AG04450 (cell line): Measurements from ENCODE around the gene PELO. TPM values are rescaled to one million over a fixed set of nuclear protein-coding genes. Genes with fewer than 3 reads are reported as not detected.

Experiments used
- CTCF ChIA-PET: fragments of 300-600, 350-600 bp; formaldehyde crosslinking; extraction: SDS; loops from one replicate; lab custom pipeline; 2022; ENCODE audit warnings: antibody characterized with exemption, inconsistent platforms; lab: Charles Lee
- POLR2A ChIA-PET: fragments of 350-600 bp; formaldehyde crosslinking; extraction: SDS; loops from one replicate; lab custom pipeline; 2021; ENCODE audit warnings: antibody characterized with exemption, inconsistent platforms; lab: Yijun Ruan, JAX
- DNase-seq: peaks from one replicate; pipeline ENCODE4 v3.0.0-alpha.2; 2011; ENCODE audit warnings: low read depth, low spot score
- H3K27ac ChIP-seq: one replicate; pipeline ENCODE4 v1.5.1; 2012; ENCODE audit warnings: low read depth, low read length, control low read depth
- H3K27me3 ChIP-seq: one replicate; pipeline ENCODE4 v1.6.0; 2012; ENCODE audit warnings: low read length; ENCODE audit not compliant: control insufficient read depth, insufficient read depth
- H3K4me3 ChIP-seq: 2 replicates; pipeline ENCODE4 v1.5.1; 2011; ENCODE audit warnings: mild to moderate bottlenecking, low read depth, low read length, control low read depth
- H3K9me3 ChIP-seq: 2 replicates; pipeline ENCODE4 v1.5.1; 2012; ENCODE audit warnings: low read length; ENCODE audit not compliant: control insufficient read depth, insufficient read depth
- CTCF ChIP-seq: IDR thresholded peaks from 2 replicates; pipeline ENCODE4 v1.5.1; 2011; ENCODE audit warnings: low read depth, low read length, control low read depth, inconsistent platforms
- polyA plus RNA-seq: library from polyadenylated mRNA; depleted of rRNA; stranded (reverse); fragments of >200 nt; gene quantifications from 2 replicates; pipeline ENCODE4 v1.2.3, GENCODE V29; 2011

PELO gene
- polyA plus RNA-seq, 1 experiment, result 49.4 TPM

- H3K27ac ChIP-seq, result no peak overlapping the region
- H3K27me3 ChIP-seq, result no peaks in the 10 kb centered on the region
- H3K4me3 ChIP-seq, result no peak overlapping the region
- peak; percentile 21 for DNase-seq
- CTCF ChIA-PET, result interaction anchor here (0.7 to 1.7 kb wide), 4 partner anchors 57 to 156 kb away, joined by 3 to 6 read pairs (median 4); no protein-coding TSS in a partner anchor
- TF ChIP-seq CTCF, result no peak
- H3K9me3 ChIP-seq, result no peaks in the 10 kb centered on the region
- POLR2A ChIA-PET, result no interaction called here
Measured at GRCh38 chr5:52759331-52759730, 28.4 kb upstream of the PELO start.

DNA sequence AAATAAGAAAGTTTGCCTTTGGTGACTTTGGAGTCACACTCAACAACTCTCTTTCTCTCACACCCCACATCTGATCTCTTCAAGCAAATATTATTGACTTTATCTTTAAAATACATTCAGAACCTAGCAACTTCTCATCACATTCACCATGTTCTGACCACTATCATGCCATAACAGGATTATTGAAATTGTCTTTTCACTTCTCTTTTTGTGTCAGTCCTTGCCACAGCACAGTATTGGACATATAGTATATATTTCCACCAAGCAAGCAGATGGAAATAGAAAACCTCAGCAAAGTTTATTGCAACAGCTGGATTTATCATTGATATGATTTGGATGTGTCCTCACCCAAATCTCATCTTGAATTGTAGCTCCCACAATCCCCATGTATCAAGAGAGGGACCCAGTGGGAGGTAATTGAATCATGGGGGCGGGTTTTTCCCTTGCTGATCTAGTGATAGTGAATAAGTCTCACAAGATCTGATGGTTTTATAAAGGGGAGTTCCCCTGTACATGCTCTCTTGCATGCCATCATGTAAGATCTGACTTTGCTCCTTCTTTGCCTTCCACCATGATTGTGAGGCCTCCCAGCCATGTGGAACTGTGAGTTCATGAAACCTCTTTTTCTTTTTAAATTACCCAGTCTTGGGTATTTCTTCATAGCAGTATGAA lies 26.9 kb upstream of the PELO start:
- POLR2A ChIA-PET, result no interaction called here
- no peak overlapping the region for H3K27ac ChIP-seq
- H3K9me3 ChIP-seq, result no peaks in the 10 kb centered on the region
- no peaks in the 10 kb centered on the region for H3K27me3 ChIP-seq
- no peak overlapping the region for H3K4me3 ChIP-seq
- no peak for DNase-seq
- no peak for TF ChIP-seq CTCF
- CTCF ChIA-PET, result no interaction called here

- Histone ChIP-seq H3K27ac (no peak overlapping the region), H3K9me3 (no peaks in the 10 kb centered on the region), H3K4me3 (no peak overlapping the region), H3K27me3 (no peaks in the 10 kb centered on the region)
- ChIA-PET POLR2A (no interaction called here), CTCF (interaction anchor here (0.6 kb wide), 1 partner anchor 225 kb away, joined by 3 read pairs; no protein-coding TSS in a partner anchor)
- no peak for TF ChIP-seq CTCF
- no peak for DNase-seq
Measured at GRCh38 chr5:52767217-52767743, 20.4 kb upstream of the PELO start.

DNA sequence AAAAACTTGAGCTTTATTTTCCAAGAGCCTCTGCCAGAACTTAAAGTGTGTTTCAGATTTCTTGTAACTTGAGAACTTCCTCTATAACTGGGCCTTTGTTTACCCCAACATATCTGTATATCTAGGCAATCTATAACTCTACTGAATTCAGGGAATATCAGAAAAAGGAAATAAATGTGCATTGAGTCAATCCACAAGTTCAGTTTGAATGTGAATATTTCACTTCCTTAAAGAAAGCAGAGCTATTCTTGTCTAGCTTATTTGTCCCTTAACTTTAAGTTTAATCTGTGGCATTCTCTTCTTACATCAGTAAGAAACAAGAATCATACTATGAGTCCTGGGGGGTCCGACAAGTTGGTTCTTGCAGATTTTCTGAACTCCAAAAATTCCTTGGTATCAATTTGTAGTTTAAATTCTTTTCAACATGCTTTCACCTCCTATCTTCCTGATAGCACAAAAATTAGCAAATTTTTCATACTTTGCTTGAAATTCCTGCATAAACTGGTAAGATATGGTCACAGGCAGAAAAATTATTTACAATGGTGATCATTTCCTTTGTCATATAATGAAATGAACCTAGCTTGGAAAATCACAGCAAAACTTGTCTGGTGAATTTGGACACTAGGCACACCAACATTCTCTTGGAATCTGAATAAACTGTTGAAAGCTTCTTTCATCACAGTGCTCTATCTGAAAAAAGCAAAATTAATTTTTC lies 19.8 kb upstream of the PELO start:
- no peak for DNase-seq
- no peak for TF ChIP-seq CTCF
- no peaks in the 10 kb centered on the region for H3K27me3 ChIP-seq
- ChIA-PET POLR2A (no interaction called here), CTCF (interaction anchor here (0.6 kb wide), 1 partner anchor 226 kb away, joined by 3 read pairs; no protein-coding TSS in a partner anchor)
- H3K27ac ChIP-seq, result no peak overlapping the region
- no peak overlapping the region for H3K4me3 ChIP-seq
- no peaks in the 10 kb centered on the region for H3K9me3 ChIP-seq

GRCh38 chr5:52769061-52769460 lies 18.7 kb upstream of the PELO start:
- Histone ChIP-seq H3K27me3 (no peaks in the 10 kb centered on the region), H3K9me3 (no peaks in the 10 kb centered on the region), H3K4me3 (no peak overlapping the region), H3K27ac (no peak overlapping the region)
- TF ChIP-seq CTCF, result no peak
- ChIA-PET CTCF (no interaction called here), POLR2A (no interaction called here)
- DNase-seq, result no peak
